Measurements from ENCODE around the gene CREG2.

Gene CREG2

GRCh38 chr2:101303688-101304087 is 83.6 kb downstream of the CREG2 start:
- H3K4me3 ChIP-seq (ENCODE audit: low read length): no peak overlapping the region
- no peak for TF ChIP-seq CTCF (IDR thresholded peaks at IDR 0.05; ENCODE audit: insufficient read depth, low read depth, low read length, missing control alignments)

GRCh38 chr2:101302016-101302415 is 85.3 kb downstream of the CREG2 start:
- H3K4me3 ChIP-seq (ENCODE audit: low read length): no peak overlapping the region
- peak; percentile 31 for DNase-seq (ENCODE audit: low read depth)
- TF ChIP-seq CTCF (IDR thresholded peaks at IDR 0.05; ENCODE audit: insufficient read depth, low read depth, low read length, missing control alignments): no peak

More at GRCh38 chr2:101303688-101304087, 83.6 kb downstream of the CREG2 start:
- no peak for DNase-seq (ENCODE audit: low read depth)

GRCh38 chr2:101300836-101301235 is 86.5 kb downstream of the CREG2 start:
- H3K4me3 ChIP-seq (ENCODE audit: low read length): no peak overlapping the region
- no peak for DNase-seq (ENCODE audit: low read depth)
- TF ChIP-seq CTCF (IDR thresholded peaks at IDR 0.05; ENCODE audit: insufficient read depth, low read depth, low read length, missing control alignments): no peak

GRCh38 chr2:101300164-101300563 is 87.1 kb downstream of the CREG2 start:
- no peak for DNase-seq (ENCODE audit: low read depth)
- no peak overlapping the region for H3K4me3 ChIP-seq (ENCODE audit: low read length)
- no peak for TF ChIP-seq CTCF (IDR thresholded peaks at IDR 0.05; ENCODE audit: insufficient read depth, low read depth, low read length, missing control alignments)

GRCh38 chr2:101299604-101300003 is 87.7 kb downstream of the CREG2 start:
- H3K4me3 ChIP-seq (ENCODE audit: low read length): no peak overlapping the region
- TF ChIP-seq CTCF (IDR thresholded peaks at IDR 0.05; ENCODE audit: insufficient read depth, low read depth, low read length, missing control alignments): no peak
- DNase-seq (ENCODE audit: low read depth): no peak

- no peak for DNase-seq (ENCODE audit: low read depth)
- no peak overlapping the region for H3K4me3 ChIP-seq (ENCODE audit: low read length)
- no peak for TF ChIP-seq CTCF (IDR thresholded peaks at IDR 0.05; ENCODE audit: insufficient read depth, low read depth, low read length, missing control alignments)
Observed at GRCh38 chr2:101297383-101297782, 89.9 kb downstream of the CREG2 start.

- no peak for TF ChIP-seq CTCF (IDR thresholded peaks at IDR 0.05; ENCODE audit: insufficient read depth, low read depth, low read length, missing control alignments)
- DNase-seq (ENCODE audit: low read depth): no peak
- H3K4me3 ChIP-seq (ENCODE audit: low read length): no peak overlapping the region
Observed at GRCh38 chr2:101296371-101296770, 90.9 kb downstream of the CREG2 start.
